Liver (tissue), 3 donors: ENCODE results near the gene NOP9.

ENCODE experiments used
- EGR1 ChIP-seq, 2 donors: IDR thresholded peaks; 2 replicates each; pipeline ENCODE4 v1.6.1; 2016 to 2018; ENCODE audit warnings: antibody characterized with exemption in 2 of 2, low read depth in 2 of 2
- HNF4G ChIP-seq: IDR thresholded peaks from 2 replicates; pipeline ENCODE4 v1.6.1; 2016; ENCODE audit warnings: antibody characterized with exemption
- JUND ChIP-seq, 2 donors: IDR thresholded peaks; 2 replicates each; pipeline ENCODE4 v1.6.1; 2016; ENCODE audit warnings: antibody characterized with exemption in 2 of 2
- NR2F2 ChIP-seq: IDR thresholded peaks from 2 replicates; pipeline ENCODE4 v1.6.1; 2016; ENCODE audit warnings: antibody characterized with exemption
- RAD21 ChIP-seq, 2 donors: IDR thresholded peaks; 2 replicates each; pipeline ENCODE4 v1.6.1; 2016; ENCODE audit warnings: antibody characterized with exemption in 2 of 2, mild to moderate bottlenecking in 2 of 2
- REST ChIP-seq: IDR thresholded peaks from 2 replicates; pipeline ENCODE4 v1.6.1; 2016; ENCODE audit warnings: antibody characterized with exemption, mild to moderate bottlenecking
- YY1 ChIP-seq: IDR thresholded peaks from 2 replicates; pipeline ENCODE4 v1.6.1; 2016; ENCODE audit warnings: antibody characterized with exemption, mild to moderate bottlenecking
- ZBTB33 ChIP-seq: IDR thresholded peaks from 2 replicates; pipeline ENCODE4 v1.6.1; 2016; ENCODE audit warnings: antibody characterized with exemption
- TF ChIP-seq, protein P1 (sequence below): fragments of 150-350 bp; IDR thresholded peaks from 2 replicates; pipeline ENCODE4 v1.5.1; 2017; ENCODE audit warnings: improper control_type of control experiment, low read depth, low read length; ENCODE audit not compliant: missing input control
- donor health status: healthy.
- donor health status: healthy.

GRCh38 chr14:24290746-24291145, 8.9 kb upstream of the NOP9 start:
- TF ChIP-seq, protein P1, sequence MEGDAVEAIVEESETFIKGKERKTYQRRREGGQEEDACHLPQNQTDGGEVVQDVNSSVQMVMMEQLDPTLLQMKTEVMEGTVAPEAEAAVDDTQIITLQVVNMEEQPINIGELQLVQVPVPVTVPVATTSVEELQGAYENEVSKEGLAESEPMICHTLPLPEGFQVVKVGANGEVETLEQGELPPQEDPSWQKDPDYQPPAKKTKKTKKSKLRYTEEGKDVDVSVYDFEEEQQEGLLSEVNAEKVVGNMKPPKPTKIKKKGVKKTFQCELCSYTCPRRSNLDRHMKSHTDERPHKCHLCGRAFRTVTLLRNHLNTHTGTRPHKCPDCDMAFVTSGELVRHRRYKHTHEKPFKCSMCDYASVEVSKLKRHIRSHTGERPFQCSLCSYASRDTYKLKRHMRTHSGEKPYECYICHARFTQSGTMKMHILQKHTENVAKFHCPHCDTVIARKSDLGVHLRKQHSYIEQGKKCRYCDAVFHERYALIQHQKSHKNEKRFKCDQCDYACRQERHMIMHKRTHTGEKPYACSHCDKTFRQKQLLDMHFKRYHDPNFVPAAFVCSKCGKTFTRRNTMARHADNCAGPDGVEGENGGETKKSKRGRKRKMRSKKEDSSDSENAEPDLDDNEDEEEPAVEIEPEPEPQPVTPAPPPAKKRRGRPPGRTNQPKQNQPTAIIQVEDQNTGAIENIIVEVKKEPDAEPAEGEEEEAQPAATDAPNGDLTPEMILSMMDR = no peak
- no peak for TF ChIP-seq ZBTB33
- TF ChIP-seq JUND (IDR thresholded peaks at IDR 0.05) = no peak
- no peak for TF ChIP-seq HNF4G
- TF ChIP-seq REST = no peak
- TF ChIP-seq RAD21 (IDR thresholded peaks at IDR 0.05) = no peak
- no peak for TF ChIP-seq YY1
- TF ChIP-seq EGR1 (IDR thresholded peaks at IDR 0.05; ENCODE audit: low read depth in 2 of 2) = no peak
- no peak for TF ChIP-seq NR2F2
